K562 (cell line): ENCODE data around the gene DCAF7. TPM values are rescaled to one million over a fixed set of nuclear protein-coding genes. Genes with fewer than 3 reads are reported as not detected.

Source experiments
- ATAC-seq: fragments of 200-7000 bp; cut with Tn5 transposase; 3 replicates; pipeline ENCODE4 v1.9.1; 2020; ENCODE audit warnings: moderate library complexity
- BruUV-seq: library from RNA; stranded (reverse); fragments of 400-500 nt; replicated peaks from 2 replicates; lab custom pipeline; 2021; lab: Mats Ljungman, UMichigan
- CTCF ChIA-PET: fragments of 300-600 bp; formaldehyde crosslinking; extraction: SDS; loops from one replicate; lab custom pipeline; 2021; ENCODE audit warnings: low intra/inter-chr PET ratio; lab: Yijun Ruan, JAX
- POLR2A ChIA-PET: fragments of 300-600, 350-650 bp; sonication (Branson Sonifier 250); formaldehyde crosslinking; extraction: SDS; loops from one replicate; lab custom pipeline; 2021; ENCODE audit warnings: antibody characterized with exemption, inconsistent platforms; lab: Yijun Ruan, JAX
- DNase-seq, 4 experiments: peaks; one replicate each; pipeline versions ENCODE4 v3.0.0 to v3.0.0-alpha.2; 2011 to 2018; ENCODE audit warnings: low spot score in 3 of 4, mixed read lengths in 3 of 4; ENCODE audit errors: extremely low read depth in 1 of 4
- FAIRE-seq: peaks from 2 replicates; lab custom pipeline; 2011; peaks lifted over from hg19 to GRCh38; lab: Jason Lieb, UNC
- H2AFZ ChIP-seq: 2 replicates; pipeline ENCODE4 v1.6.0; 2011; ENCODE audit warnings: low read depth, low read length, control low read depth, inconsistent platforms
- H3K27ac ChIP-seq: fragments of 200-600 bp; 3 replicates; pipeline ENCODE4 v1.8.0; 2011; ENCODE audit warnings: low read depth, mild to moderate bottlenecking, control low read depth, inconsistent platforms, low read length, moderate library complexity, mixed read lengths; ENCODE audit errors: extremely low read depth
- H3K27me3 ChIP-seq, 2 experiments: fragments of 300-600 bp in 1 of 2; 2 replicates in 1 of 2; 3 replicates in 1 of 2; pipeline versions ENCODE4 v1.6.0 to v1.8.0; 2011; ENCODE audit warnings: inconsistent platforms in 2 of 2, low read length in 2 of 2, mild to moderate bottlenecking in 1 of 2, mixed read lengths in 1 of 2, moderate library complexity in 1 of 2; ENCODE audit not compliant: control insufficient read depth in 2 of 2, insufficient read depth in 2 of 2
- H3K36me3 ChIP-seq: fragments of 300-600 bp; 3 replicates; pipeline ENCODE4 v1.8.0; 2011; ENCODE audit warnings: mild to moderate bottlenecking, low read length, inconsistent platforms; ENCODE audit not compliant: control insufficient read depth, insufficient read depth
- H3K4me1 ChIP-seq, 2 experiments: fragments of 200-600 bp in 1 of 2; replicated peaks in 1 of 2; 2 replicates in 1 of 2; 3 replicates in 1 of 2; pipeline versions ENCODE4 v1.5.1 to v1.8.0; 2011; ENCODE audit warnings: inconsistent platforms in 2 of 2, low read length in 2 of 2, mild to moderate bottlenecking in 1 of 2, mixed read lengths in 1 of 2, moderate library complexity in 1 of 2; ENCODE audit not compliant: control insufficient read depth in 2 of 2, insufficient read depth in 2 of 2
- H3K4me2 ChIP-seq: 2 replicates; pipeline ENCODE4 v1.6.1; 2011; ENCODE audit warnings: low read length, control low read depth, inconsistent platforms, mixed read lengths; ENCODE audit not compliant: insufficient read depth
- H3K4me3 ChIP-seq: fragments of 200-600 bp; sonication (generic), shearing (Covaris generic); 2 replicates; pipeline ENCODE4 v1.5.1; 2016; ENCODE audit warnings: control low read depth, inconsistent platforms
- H3K79me2 ChIP-seq: fragments of 200-600 bp; 3 replicates; pipeline ENCODE4 v1.8.0; 2011; ENCODE audit warnings: low read length, inconsistent platforms; ENCODE audit not compliant: control insufficient read depth, insufficient read depth
- H3K9ac ChIP-seq, 2 experiments: 2 replicates each; pipeline versions ENCODE4 v1.6.0 to v1.6.1; 2011; ENCODE audit warnings: low read depth in 2 of 2, low read length in 2 of 2, control low read depth in 1 of 2, inconsistent platforms in 1 of 2, mild to moderate bottlenecking in 1 of 2, mixed read lengths in 1 of 2; ENCODE audit not compliant: insufficient read depth in 1 of 2
- H3K9me1 ChIP-seq: one replicate; pipeline ENCODE4 v1.6.0; 2011; ENCODE audit warnings: inconsistent platforms, mild to moderate bottlenecking, low read length, moderate library complexity; ENCODE audit not compliant: control insufficient read depth, insufficient read depth
- H3K9me3 ChIP-seq: replicated peaks from 2 replicates; pipeline ENCODE4 v1.5.1; 2011; ENCODE audit warnings: low read depth, low read length, inconsistent platforms; ENCODE audit not compliant: control insufficient read depth, insufficient read depth
- H4K20me1 ChIP-seq: replicated peaks from 2 replicates; pipeline ENCODE4 v1.6.1; 2011; ENCODE audit warnings: low read length, inconsistent platforms, mixed read lengths; ENCODE audit not compliant: control insufficient read depth, insufficient read depth
- CCNT2 ChIP-seq: IDR thresholded peaks from 2 replicates; pipeline ENCODE4 v1.6.1; 2011; ENCODE audit warnings: borderline replicate concordance, low read depth, mild to moderate bottlenecking, moderate library complexity, mixed read lengths, low read length; ENCODE audit not compliant: insufficient read length; ENCODE audit errors: extremely low read depth
- HMG20A ChIP-seq: fragments of 450-650 bp; formaldehyde crosslinking; conservative IDR thresholded peaks from 2 replicates; pipeline ENCODE4 v1.4.0; 2020; ENCODE audit warnings: mild to moderate bottlenecking, mixed read lengths
- SIRT6 ChIP-seq: IDR thresholded peaks from one replicate; pipeline ENCODE4 v1.6.1; 2012; ENCODE audit warnings: low read depth, mild to moderate bottlenecking, control low read depth, inconsistent platforms, low read length, moderate library complexity
- U2AF2 ChIP-seq: fragments of 200-400 bp; formaldehyde crosslinking; optimal IDR thresholded peaks from 2 replicates; pipeline ENCODE3; 2017; ENCODE audit warnings: low read depth, mild to moderate bottlenecking, low read length
- ZBTB40 ChIP-seq, 2 experiments: fragments of 450-650 bp in 1 of 2; sonication (generic) in 1 of 2; formaldehyde crosslinking in 1 of 2; IDR thresholded peaks; 2 replicates each; pipeline versions ENCODE4 v1.7.1 to v1.9.0; 2016 to 2022; ENCODE audit warnings: inconsistent platforms in 1 of 2, mild to moderate bottlenecking in 1 of 2, missing genetic modification reagents in 1 of 2
- WGBS: fragments of 100-300 bp; shearing (Covaris generic); methylation state at CpG from one replicate; pipeline ENCODE4 v1.1.6; 2016; ENCODE audit warnings: low coverage, mixed read lengths; ENCODE audit not compliant: insufficient coverage; ENCODE audit errors: missing lambda C conversion rate; 5-methylcytosine and 5-hydroxymethylcytosine counted together
- in situ Hi-C: fragments of 300-500 bp; cut with MboI; formaldehyde crosslinking; loops from 4 replicates; pipeline ENCODE4 v1.15.0; 2018; ENCODE audit warnings: inconsistent platforms, mixed read lengths
- intact Hi-C: fragments of 100-400 bp; cut with micrococcal nuclease; formaldehyde crosslinking; loops from 2 replicates; pipeline ENCODE4 v1.14.2; 2022
- polyA plus RNA-seq, 8 experiments: library from polyadenylated mRNA; depleted of rRNA in 4 of 8; stranded (reverse) in 5 of 8; unstranded in 3 of 8; fragments of >200 nt; fragmentation: Nextera tagmentation in 2 of 8; fragmentation: Illumina TruSeq in 1 of 8; extraction: Ambion mirVana in 2 of 8; extraction: Trizol in 1 of 8; gene quantifications; 2 replicates each; pipeline versions ENCODE4 v1.2.1 to v1.2.3, GENCODE V29; 2011 to 2014; ENCODE audit warnings: inconsistent platforms in 1 of 8, missing spikeins in 1 of 8
- total RNA-seq, 7 experiments: library from RNA; depleted of rRNA in 6 of 7; stranded (reverse); fragments of >200 nt in 6 of 7; fragmentation: Illumina TruSeq in 2 of 7; extraction: Trizol in 2 of 7; gene quantifications; 2 replicates each; pipeline versions ENCODE4 v1.2.1 to v1.2.3, GENCODE V29; 2011 to 2021; ENCODE audit warnings: low replicate concordance in 1 of 7

Gene DCAF7
- total and polyA plus RNA-seq, 9 of the 15 experiments (the other 6 are each of a cell fraction or from before 2014, with no cell fraction given) = 30.8 to 123 (median 40.2) TPM

- Histone ChIP-seq H3K27ac (no peak overlapping the region), H3K4me3 (no peak overlapping the region), H3K9ac (no peak overlapping the region), H3K4me2 (no peak overlapping the region), H2AFZ (no peak overlapping the region), H3K9me1 (peaks cover 5% of the 10 kb centered on the region), H4K20me1 (peaks cover 23% of the 10 kb centered on the region), H3K79me2 (no peaks in the 10 kb centered on the region), H3K36me3 (no peaks in the 10 kb centered on the region), H3K4me1 (peaks cover 0 to 6% of the 10 kb centered on the region in 2 experiments; a peak in 2 of 5 replicates), H3K27me3 (peaks cover 6 to 44% of the 10 kb centered on the region in 2 experiments; a peak in 4 of 5 replicates), H3K9me3 (no peaks in the 10 kb centered on the region)
- ATAC-seq (no peak), FAIRE-seq (no peak), DNase-seq (no peak)
- WGBS = 30% methylated on average over 14 of the region's 14 CpGs
- no TSS peak for BruUV-seq
- intact Hi-C loops = no loop called here
- ChIA-PET CTCF (no interaction called here), POLR2A (interaction anchor here (0.6 kb wide), 1 partner anchor 87 kb away, joined by 3 read pairs; no protein-coding TSS in a partner anchor)
- in situ Hi-C loops = no loop called here
- no peak for TF ChIP-seq HMG20A (CRISPR knock-in tag)
- TF ChIP-seq U2AF2 = no peak
- no peak for TF ChIP-seq CCNT2
- TF ChIP-seq SIRT6 = no peak
- TF ChIP-seq ZBTB40 (IDR thresholded peaks at IDR 0.05) = no peak
- TF ChIP-seq ZBTB40 (CRISPR knock-in tag; IDR thresholded peaks at IDR 0.05) = no peak
Measured at GRCh38 chr17:63524051-63524450, 26.2 kb upstream of the DCAF7 start.
